GM21381 (cell line): ENCODE results near the gene MRPL39.
"Not testable (repeated sequence)": the region's sequence is repeated elsewhere in the genome, so short reads cannot be mapped to it uniquely, and the experiment has no call there.

Experiments
- ATAC-seq: cut with Tn5 transposase; IDR thresholded peaks from one replicate; pipeline ENCODE4 v1.9.1; 2021; ENCODE audit warnings: mild to moderate bottlenecking, moderate library complexity; ENCODE audit not compliant: unreplicated experiment

Gene MRPL39

DNA sequence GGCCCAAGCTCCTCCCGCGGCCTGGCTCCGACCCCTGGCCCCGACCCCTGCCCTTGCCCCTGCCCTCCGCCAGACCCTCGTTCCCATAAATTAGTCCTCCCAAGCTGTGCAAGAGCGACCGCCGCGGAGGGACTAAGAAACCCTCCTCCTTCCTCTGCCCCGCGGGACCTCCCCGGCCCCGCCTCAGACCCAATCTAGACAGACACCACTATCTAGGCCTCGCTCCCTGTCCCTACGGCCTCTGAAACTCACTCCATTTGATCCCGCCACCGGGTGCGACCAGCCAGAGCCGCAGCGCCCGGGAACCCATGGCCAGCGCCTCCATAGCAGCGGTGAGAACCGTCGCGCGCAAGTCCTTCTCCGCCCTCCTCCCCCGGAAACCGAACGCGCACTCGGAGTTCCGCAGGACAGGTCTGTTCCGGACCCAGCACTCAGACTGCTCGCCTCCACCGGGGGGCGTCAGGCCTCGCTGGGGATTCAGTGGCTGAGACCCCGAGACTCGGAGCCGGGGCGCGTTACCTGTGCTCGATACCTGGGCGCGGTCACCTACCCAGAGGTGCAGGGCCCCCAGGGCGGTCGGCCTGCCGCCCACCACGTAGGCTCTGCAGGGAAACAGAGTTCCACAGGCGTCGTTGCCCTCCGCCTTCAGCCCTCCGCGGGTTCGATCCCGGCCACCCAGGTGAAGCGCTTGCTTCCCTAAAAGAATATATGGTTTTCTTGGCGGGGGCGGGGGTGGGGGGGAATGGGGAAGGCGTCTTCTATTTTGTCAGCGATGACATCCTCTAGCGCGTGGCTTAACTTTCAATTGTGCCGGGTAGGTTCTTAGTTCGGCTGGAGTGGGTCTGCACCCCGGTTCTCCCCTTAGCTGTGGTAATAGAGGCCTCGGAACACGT is at the start of gene MRPL39:
MRPL39 (minus strand) TSS at position 331 of the 893 bp plus-strand sequence; CDS start at position 325, 6 bp downstream.
- ATAC-seq = peak; percentile 94

DNA sequence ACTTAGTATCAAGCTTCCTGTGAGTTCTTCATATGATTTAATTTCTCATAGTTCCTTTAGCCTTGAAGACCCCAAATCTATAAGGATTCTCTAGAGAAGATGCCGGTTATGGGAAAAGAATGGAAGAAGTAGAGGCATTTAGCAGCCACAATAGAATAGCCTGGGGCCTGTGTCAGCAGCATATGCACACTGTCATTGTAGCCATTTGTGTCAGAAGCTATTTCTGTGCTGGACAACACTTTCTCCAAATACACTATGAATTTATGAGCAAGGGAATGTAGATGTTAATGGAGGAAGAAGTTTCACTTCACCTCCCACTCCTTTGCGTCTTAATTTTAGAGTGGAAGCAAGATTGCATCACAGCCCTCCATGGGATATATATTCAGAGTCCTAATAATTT is 49.1 kb upstream of the MRPL39 start:
- ATAC-seq = no peak

DNA sequence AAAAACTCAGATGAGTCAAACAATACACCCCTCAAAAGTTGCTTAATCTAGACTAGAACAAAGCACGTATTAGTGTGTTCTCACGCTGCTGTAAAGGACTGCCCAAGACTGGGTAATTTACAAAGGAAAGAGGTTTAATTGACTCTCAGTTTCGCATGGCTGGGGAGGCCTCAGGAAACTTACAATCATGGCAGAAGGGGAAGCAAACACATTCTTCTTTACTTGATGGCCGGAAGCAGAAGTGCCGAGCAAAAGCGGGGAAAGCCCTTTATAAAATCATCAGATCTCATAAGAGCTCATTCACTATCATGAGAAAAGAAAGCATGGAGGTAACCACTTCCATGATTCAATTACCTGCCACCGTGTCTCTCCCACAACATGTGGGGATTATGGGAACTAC is 41.9 kb upstream of the MRPL39 start:
- ATAC-seq = no peak

DNA sequence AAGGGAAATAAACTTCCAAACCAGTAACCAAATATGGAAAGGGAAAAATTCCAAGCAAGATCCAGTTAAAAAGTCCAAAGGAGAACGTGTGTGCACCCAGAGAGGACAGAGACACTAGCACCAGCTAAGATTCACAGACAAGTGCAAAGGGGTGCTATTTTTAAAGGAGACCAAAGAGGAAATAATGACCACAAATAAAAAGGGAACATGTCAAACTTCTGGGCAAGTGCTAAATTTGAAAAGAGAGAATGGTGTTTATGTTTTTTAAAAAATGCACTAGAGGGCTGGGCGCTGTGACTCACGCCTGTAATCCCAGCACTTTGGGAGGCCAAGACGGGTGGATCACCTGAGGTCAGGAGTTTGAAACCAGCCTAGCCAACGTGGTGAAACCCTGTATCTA is 40.4 kb upstream of the MRPL39 start:
- ATAC-seq = no peak

DNA sequence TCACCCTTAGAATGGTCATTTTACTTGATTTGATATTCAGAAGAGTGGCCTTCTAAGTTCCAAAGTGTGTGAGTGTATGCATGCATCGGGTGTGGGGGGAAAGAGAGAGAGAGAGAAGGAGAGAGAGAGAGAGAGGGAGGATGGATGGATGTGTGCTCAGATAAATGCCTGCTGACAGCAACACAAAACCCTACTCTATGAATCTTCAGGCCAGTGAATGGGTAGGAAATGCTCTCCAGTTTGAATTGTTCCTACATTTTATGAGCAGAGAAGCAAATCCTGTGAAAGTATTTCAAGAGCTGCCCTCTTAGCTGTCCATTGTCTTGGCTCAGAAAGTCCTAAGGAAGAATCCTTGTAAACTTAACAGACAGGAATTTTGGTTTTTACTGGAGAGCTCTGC is 39.2 kb upstream of the MRPL39 start:
- no peak for ATAC-seq

DNA sequence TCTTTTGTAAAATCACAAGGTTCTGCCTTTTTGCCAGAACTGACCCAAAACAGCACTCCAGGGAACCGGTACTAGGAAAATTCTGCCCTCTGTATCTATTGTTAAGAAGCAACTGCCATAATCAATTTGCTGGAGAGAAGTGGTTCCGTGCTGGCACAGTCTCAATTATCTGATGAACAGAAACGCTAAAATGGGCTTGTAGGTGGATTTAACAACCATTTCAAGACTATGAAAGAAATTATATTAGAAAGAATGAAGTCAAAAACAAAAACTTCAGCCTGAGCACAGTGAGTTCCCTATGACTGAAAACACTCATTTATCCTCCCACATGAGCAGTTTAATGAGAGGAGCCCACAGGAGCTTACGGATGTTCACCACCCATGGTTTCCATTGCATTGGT is 36.2 kb upstream of the MRPL39 start:
- no peak for ATAC-seq

DNA sequence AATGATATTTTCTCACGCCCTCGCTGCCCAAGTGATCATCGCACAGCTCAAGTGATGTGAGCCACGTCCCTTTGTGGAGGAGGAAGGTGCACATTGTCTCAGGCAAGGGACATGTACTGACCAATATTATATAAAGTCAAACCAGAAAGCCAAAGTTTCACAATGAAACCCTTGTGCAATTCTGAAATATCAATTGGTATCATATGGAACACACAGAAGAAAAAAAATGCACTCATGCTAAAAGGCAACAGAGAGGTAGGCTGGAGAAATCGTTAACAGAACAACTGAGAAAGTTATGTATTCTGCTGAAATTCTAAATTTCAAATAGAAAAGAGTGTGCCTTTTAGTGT is 33.6 kb upstream of the MRPL39 start:
- no peak for ATAC-seq

DNA sequence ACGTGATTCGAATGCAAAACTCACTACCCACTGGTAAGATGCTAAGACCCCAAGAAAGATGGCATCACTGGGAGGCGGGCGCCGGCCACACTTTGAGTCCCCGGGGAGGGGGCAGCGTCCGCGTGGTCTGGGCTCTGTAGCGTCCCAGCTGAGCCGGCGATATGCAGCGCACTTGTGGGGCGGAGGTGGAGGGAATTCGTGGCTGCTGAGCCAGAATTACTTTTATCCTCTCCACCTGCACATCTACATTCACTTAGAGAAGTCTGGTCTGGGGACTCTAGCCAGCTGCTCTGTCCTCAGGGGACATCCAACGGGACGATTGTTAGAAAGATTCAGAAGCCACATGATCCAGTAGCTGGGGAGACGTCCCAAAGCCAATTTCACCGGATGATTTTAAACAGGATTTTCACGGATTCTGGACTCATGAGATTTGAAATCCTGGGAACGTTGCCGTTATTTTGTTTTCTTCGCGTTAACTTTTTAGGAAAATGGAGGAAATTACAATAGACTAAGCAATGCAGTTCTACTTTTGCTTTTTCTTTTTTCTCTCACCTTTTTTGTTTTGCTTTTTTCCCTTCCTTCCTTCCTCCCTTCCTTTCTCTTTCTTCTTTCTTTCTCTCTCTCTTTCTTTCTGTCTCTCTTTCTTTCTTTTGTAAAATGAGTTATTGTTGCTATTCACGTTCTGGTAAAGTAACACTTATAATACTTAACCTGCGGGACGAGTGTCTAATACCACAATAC is 33.1 kb upstream of the MRPL39 start:
- no peak for ATAC-seq

DNA sequence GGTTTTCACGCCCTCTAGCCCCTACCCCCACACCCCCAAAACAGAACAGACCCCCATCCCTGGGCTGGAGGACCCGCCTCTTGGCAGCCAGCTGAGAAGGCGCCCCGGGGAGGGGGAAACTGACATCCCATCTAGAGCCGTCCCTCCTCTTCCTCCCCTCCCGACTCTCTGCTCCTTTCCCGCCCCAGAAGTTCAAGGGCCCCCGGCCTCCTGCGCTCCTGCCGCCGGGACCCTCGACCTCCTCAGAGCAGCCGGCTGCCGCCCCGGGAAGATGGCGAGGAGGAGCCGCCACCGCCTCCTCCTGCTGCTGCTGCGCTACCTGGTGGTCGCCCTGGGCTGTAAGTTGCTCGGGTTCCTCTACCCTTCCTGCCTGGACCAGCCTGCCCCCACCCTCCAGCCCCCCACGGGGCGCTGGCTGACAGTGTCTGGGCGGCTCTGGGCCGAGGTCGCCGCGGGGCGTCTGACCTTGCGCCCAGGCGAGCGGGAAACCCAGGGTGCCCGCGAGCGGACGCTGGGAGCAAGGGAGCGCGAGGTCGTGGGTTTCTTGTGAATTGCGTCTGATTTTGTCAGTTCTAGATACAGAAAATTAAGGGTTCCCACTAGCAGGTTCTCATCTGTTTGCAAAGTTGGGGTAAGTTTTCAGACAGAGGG is 32.4 kb upstream of the MRPL39 start:
- peak; percentile 75 for ATAC-seq

DNA sequence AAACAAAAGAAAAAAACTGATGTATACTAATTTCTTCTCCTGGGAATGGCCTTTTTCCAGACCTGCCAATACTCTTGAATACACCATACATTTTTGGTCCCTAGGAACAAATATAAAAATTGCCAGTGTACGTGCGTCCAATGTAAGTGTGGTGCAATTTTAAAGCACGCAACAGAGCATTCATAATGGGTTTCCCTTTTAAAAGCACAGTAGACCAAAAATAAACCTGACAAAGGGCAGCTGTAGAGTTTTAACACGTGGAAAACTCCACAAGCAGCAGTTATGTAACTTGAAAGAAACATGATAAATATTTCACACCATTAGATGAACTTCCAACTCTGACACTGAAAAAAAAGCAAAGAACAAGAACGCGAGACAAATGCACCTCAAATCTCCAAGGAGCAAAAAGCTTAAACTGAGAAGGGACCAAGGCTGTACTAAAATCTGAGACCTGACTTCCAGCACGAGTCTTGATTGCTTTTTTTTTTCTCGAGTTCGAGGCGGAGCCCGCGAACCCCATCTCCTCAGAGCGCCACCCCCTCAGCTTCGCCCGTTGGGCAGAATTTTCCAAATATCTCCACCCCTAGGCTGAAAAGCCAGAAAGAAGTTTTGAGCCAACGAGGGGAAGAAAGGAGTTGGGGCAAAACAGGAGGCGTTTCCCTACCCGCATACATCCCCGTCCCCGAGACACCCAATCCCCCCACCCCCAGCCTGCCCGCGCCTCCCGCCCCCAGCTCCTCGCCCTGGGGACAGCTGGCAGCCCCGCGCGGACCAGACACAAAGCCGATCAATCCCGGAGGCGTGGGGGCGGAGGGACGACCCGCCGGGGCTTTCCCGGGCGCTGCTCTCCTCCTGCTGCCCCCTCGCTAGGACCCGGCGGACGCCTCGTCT is 31.6 kb upstream of the MRPL39 start, which contains the start of gene JAM2:
JAM2 (plus strand) TSS at position 599 of the 891 bp plus-strand sequence. CDS start 564 bp downstream, outside the sequence.
- ATAC-seq = peak; percentile 41

DNA sequence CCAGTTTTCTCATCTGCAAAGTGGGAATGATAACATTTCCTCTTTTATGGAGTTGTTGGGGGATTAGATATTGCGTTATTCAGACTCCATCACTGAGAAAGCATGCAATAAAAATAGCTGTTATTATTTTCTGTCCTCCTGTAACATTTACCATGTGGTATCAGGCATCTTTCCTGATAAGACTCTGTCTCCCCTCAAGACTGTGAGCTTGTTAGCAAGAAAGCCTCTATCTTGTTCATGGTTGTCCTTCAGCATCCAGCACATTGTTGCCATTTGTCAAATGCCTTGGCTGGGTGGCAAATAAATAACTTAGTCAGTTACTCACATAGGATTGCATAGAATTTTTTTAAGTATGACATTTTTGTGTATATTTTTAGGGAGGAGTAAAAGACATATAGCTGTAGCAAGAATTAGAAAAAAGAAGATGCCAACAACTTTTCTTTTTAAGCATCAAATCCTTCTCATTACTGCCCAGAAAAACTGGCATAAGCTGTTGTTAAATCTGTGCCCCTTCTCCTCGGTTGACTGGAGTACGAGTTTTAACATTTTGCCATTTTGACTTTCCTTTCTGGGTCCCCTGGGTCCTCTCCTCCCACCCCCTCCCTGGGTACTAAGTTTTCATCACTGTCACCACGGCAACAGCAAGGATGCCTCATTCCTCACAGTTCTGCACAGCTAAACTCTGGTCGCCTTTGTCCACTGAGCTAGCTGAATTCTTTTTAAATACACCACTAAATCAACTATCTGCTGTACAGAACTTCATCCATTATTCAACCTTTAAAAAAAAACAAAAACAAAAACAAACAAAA is 30.8 kb upstream of the MRPL39 start:
- no peak for ATAC-seq

DNA sequence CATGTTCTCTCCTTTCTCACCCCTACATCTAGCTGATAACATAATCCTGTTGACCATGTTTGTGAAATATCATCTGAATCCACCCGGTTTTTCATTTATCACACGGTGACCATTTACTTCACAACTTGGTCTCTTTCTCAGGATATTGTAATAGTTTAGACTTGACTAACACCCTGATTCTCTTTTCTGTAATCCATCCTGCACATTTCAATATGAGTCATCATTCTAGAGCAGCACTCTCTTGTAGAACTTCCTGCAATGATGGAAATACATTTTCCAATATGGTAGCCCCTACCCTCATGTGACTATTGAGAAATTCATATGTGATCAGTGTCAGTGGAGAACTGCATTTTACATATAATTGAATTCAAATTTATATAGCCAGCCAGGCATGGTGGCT is 29.4 kb upstream of the MRPL39 start:
- no peak for ATAC-seq

DNA sequence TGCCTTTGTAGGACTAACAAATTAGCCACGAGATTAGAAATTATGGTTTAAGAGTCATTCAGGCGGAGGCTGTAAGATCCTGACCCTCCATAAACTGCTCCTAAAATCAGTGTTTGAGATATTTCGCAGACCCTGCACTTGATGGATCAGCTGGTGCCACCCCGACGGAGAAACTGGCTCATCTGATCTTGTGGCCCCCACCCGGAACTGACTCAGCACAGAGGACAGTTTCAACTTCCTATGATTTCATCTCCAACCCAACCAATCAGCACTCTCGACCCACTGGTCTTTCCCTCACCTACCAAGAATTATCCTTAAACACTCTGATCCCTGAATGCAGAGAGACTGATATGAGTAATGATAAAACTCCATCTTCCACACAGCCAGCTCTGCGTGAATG is 28.0 kb upstream of the MRPL39 start:
- ATAC-seq = no peak

DNA sequence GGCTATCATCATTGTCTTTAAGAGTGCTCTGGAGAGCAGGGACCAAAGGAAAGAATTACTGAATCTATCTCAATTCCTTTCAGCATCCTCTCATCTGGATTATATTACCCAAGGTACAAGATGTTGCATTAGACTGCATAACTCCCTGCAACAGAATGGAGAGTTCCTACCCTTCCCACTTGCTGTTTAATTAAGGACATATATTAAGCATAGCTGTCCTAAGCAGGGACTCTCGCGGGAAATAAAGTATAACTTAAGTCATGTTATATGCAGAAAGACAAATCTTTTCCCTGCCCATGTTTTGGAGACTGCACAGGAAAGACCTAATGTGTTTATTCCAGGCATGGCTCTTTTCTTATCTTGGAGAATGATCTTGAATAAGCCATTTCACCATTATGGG is 25.0 kb upstream of the MRPL39 start:
- no peak for ATAC-seq

DNA sequence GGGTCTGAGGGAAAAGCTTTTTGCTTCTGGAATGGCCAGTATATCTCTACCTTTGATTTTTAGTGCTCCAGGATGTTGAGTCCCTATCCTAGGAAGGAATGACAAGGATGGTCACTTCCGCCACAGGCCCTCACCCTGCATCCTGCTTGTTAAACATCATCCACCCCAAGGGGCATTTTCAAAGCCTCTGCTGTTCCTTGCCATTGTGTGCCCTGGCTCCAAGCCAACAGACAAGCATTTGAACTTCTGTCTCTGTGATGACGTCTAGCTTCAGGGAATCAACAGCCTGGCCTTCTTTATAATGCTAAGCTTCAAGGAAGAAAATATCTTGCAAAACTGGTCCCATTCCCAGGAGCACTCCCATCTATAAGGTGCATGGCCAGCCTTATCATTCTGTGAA is 19.5 kb upstream of the MRPL39 start:
- no peak for ATAC-seq

DNA sequence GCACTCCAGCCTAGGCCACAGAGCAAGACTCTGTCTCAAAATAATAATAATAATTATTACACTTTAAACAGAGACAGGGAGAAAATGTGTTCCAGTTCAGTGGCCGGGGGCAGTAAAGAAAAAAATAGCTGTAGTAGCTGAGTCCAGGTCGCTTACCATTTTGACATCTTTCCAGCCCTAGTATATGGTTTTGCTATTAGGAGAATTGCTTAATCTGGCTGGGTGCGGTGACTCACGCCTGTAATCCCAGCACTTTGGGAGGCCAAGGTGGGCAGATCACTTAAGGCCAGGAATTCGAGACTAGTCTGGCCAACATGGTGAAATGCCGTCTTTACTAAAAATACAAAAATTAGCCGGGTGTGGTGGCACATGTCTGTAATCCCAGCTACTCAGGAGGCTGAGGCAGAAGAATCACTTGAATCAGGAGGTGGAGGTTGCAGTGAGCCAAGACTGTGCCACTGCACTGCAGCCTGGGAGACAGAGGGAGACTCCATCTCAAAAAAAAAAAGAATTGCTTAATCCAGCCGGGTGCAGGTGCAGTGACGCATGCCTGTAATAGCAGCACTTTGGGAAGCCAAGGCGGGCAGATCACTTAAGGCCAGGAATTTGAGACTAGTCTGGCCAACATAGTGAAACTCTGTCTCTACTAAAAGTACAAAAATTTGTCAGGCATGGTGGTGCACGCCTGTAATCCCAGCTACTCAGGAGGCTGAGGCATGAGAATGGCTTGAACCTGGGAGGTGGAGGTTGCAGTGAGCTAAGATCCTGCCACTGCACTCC is 18.7 kb upstream of the MRPL39 start:
- ATAC-seq = not testable (repeated sequence)

DNA sequence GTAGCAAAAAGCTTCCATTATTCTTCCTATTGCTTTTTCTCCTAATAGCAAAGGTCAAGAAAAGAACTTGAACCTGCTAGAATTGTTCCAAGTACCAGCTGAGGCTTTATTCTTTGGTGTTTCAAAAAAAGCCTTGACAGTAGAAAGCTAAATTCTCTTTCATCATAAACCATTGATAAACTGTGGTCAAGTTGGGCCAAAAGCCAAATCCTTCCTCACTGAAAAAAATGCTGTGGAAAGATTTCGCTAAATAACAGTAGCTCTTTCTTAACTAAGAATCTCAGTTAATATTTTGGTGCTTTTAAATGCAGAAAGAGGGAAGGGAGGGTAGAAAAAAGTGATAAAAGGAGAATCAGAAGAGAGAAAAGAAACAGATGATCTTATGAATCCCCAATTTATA is 17.8 kb upstream of the MRPL39 start:
- ATAC-seq = no peak

DNA sequence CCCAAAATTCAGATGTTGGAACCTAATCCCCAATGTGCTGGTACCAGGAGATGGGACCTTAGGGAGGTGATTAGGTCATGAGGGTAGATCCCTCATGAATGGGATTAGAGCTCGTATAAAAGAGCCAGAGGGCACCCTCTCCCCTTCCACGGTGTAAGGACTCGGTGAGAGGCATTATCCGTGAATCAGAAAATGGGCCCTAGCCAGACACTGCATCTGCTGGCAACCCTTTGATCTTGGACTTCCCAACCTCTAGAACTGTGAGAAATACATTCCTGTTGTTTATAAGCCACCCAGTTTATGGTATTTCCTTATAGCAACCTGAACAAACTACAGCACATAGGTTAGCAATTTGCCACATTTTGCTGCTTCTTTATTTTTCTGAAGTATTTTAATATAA is 17.2 kb upstream of the MRPL39 start:
- no peak for ATAC-seq

DNA sequence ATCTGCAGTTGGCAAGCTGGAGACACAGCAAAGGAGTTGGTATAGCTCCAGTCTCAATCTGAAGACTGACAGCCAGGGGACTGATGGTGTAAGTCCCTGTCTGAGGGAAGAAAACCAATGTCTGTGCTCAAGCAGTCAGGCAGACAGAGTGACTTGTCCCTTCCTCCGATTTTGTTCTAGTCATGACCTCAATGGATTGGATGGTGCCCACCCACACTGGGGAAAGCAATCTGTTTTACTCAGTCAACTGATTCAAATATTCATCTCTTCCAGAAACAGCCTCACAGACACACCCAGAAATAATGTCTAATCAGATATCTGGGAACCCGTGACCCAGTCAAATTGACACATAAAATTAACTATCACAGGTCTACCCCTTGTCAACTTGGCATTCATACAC is 11.9 kb upstream of the MRPL39 start:
- ATAC-seq = no peak
